K562 (cell line): Measurements from ENCODE around the gene VKORC1. TPM values are rescaled to one million over a fixed set of nuclear protein-coding genes. Genes with fewer than 3 reads are reported as not detected.

ENCODE experiments used
- ATAC-seq: fragments of 200-7000 bp; cut with Tn5 transposase; 3 replicates; pipeline ENCODE4 v1.9.1; 2020; ENCODE audit warnings: moderate library complexity
- BruUV-seq: library from RNA; stranded (reverse); fragments of 400-500 nt; replicated peaks from 2 replicates; lab custom pipeline; 2021; lab: Mats Ljungman, UMichigan
- CTCF ChIA-PET: fragments of 300-600 bp; formaldehyde crosslinking; extraction: SDS; loops from one replicate; lab custom pipeline; 2021; ENCODE audit warnings: low intra/inter-chr PET ratio; lab: Yijun Ruan, JAX
- POLR2A ChIA-PET: fragments of 300-600, 350-650 bp; sonication (Branson Sonifier 250); formaldehyde crosslinking; extraction: SDS; loops from one replicate; lab custom pipeline; 2021; ENCODE audit warnings: antibody characterized with exemption, inconsistent platforms; lab: Yijun Ruan, JAX
- DNase-seq, 4 experiments: peaks; one replicate each; pipeline versions ENCODE4 v3.0.0 to v3.0.0-alpha.2; 2011 to 2018; ENCODE audit warnings: low spot score in 3 of 4, mixed read lengths in 3 of 4; ENCODE audit errors: extremely low read depth in 1 of 4
- FAIRE-seq: peaks from 2 replicates; lab custom pipeline; 2011; peaks lifted over from hg19 to GRCh38; lab: Jason Lieb, UNC
- H2AFZ ChIP-seq: 2 replicates; pipeline ENCODE4 v1.6.0; 2011; ENCODE audit warnings: low read depth, low read length, control low read depth, inconsistent platforms
- H3K27ac ChIP-seq: fragments of 200-600 bp; 3 replicates; pipeline ENCODE4 v1.8.0; 2011; ENCODE audit warnings: low read depth, mild to moderate bottlenecking, control low read depth, inconsistent platforms, low read length, moderate library complexity, mixed read lengths; ENCODE audit errors: extremely low read depth
- H3K27me3 ChIP-seq, 2 experiments: fragments of 300-600 bp in 1 of 2; 2 replicates in 1 of 2; 3 replicates in 1 of 2; pipeline versions ENCODE4 v1.6.0 to v1.8.0; 2011; ENCODE audit warnings: inconsistent platforms in 2 of 2, low read length in 2 of 2, mild to moderate bottlenecking in 1 of 2, mixed read lengths in 1 of 2, moderate library complexity in 1 of 2; ENCODE audit not compliant: control insufficient read depth in 2 of 2, insufficient read depth in 2 of 2
- H3K36me3 ChIP-seq: fragments of 300-600 bp; 3 replicates; pipeline ENCODE4 v1.8.0; 2011; ENCODE audit warnings: mild to moderate bottlenecking, low read length, inconsistent platforms; ENCODE audit not compliant: control insufficient read depth, insufficient read depth
- H3K4me1 ChIP-seq, 2 experiments: fragments of 200-600 bp in 1 of 2; replicated peaks in 1 of 2; 2 replicates in 1 of 2; 3 replicates in 1 of 2; pipeline versions ENCODE4 v1.5.1 to v1.8.0; 2011; ENCODE audit warnings: inconsistent platforms in 2 of 2, low read length in 2 of 2, mild to moderate bottlenecking in 1 of 2, mixed read lengths in 1 of 2, moderate library complexity in 1 of 2; ENCODE audit not compliant: control insufficient read depth in 2 of 2, insufficient read depth in 2 of 2
- H3K4me2 ChIP-seq: 2 replicates; pipeline ENCODE4 v1.6.1; 2011; ENCODE audit warnings: low read length, control low read depth, inconsistent platforms, mixed read lengths; ENCODE audit not compliant: insufficient read depth
- H3K4me3 ChIP-seq: fragments of 200-600 bp; sonication (generic), shearing (Covaris generic); 2 replicates; pipeline ENCODE4 v1.5.1; 2016; ENCODE audit warnings: control low read depth, inconsistent platforms
- H3K79me2 ChIP-seq: fragments of 200-600 bp; 3 replicates; pipeline ENCODE4 v1.8.0; 2011; ENCODE audit warnings: low read length, inconsistent platforms; ENCODE audit not compliant: control insufficient read depth, insufficient read depth
- H3K9ac ChIP-seq, 2 experiments: 2 replicates each; pipeline versions ENCODE4 v1.6.0 to v1.6.1; 2011; ENCODE audit warnings: low read depth in 2 of 2, low read length in 2 of 2, control low read depth in 1 of 2, inconsistent platforms in 1 of 2, mild to moderate bottlenecking in 1 of 2, mixed read lengths in 1 of 2; ENCODE audit not compliant: insufficient read depth in 1 of 2
- H3K9me1 ChIP-seq: one replicate; pipeline ENCODE4 v1.6.0; 2011; ENCODE audit warnings: inconsistent platforms, mild to moderate bottlenecking, low read length, moderate library complexity; ENCODE audit not compliant: control insufficient read depth, insufficient read depth
- H3K9me3 ChIP-seq: replicated peaks from 2 replicates; pipeline ENCODE4 v1.5.1; 2011; ENCODE audit warnings: low read depth, low read length, inconsistent platforms; ENCODE audit not compliant: control insufficient read depth, insufficient read depth
- H4K20me1 ChIP-seq: replicated peaks from 2 replicates; pipeline ENCODE4 v1.6.1; 2011; ENCODE audit warnings: low read length, inconsistent platforms, mixed read lengths; ENCODE audit not compliant: control insufficient read depth, insufficient read depth
- ASH1L ChIP-seq: fragments of 450-650 bp; IDR thresholded peaks from 2 replicates; pipeline ENCODE4 v1.6.1; 2018; ENCODE audit warnings: borderline replicate concordance, mild to moderate bottlenecking, low read depth; ENCODE audit not compliant: partially characterized antibody
- BHLHE40 ChIP-seq: IDR thresholded peaks from 2 replicates; pipeline ENCODE4 v1.6.1; 2011; ENCODE audit warnings: low read length, improper control_type of control experiment
- CCAR2 ChIP-seq: fragments of 200-400 bp; formaldehyde crosslinking; IDR thresholded peaks from 2 replicates; pipeline ENCODE4 v1.6.1; 2017; ENCODE audit warnings: mild to moderate bottlenecking, low read depth, low read length
- CREBBP ChIP-seq: IDR thresholded peaks from one replicate; pipeline ENCODE4 v1.6.1; 2012; ENCODE audit warnings: low read depth, mild to moderate bottlenecking, control low read depth, inconsistent platforms, low read length
- MAZ ChIP-seq, 2 experiments: fragments of 450-650 bp in 1 of 2; sonication (generic) in 1 of 2; formaldehyde crosslinking; IDR thresholded peaks in 1 of 2; conservative IDR thresholded peaks in 1 of 2; 2 replicates each; pipeline versions ENCODE4 v1.4.0 to v1.5.0; 2020; ENCODE audit warnings: mild to moderate bottlenecking in 1 of 2, missing genetic modification reagents in 1 of 2
- MCM2 ChIP-seq: fragments of 450-650 bp; IDR thresholded peaks from 2 replicates; pipeline ENCODE4 v1.6.1; 2017; ENCODE audit warnings: low read depth, mild to moderate bottlenecking
- PHF8 ChIP-seq: fragments of 200-600 bp; sonication (generic); IDR thresholded peaks from 2 replicates; pipeline ENCODE4 v1.6.1; 2012; ENCODE audit warnings: mixed run types, mild to moderate bottlenecking, inconsistent platforms, low read length, moderate library complexity, borderline replicate concordance
- TCF7 ChIP-seq: sonication (generic); IDR thresholded peaks from 2 replicates; pipeline ENCODE4 v1.6.1; 2016; ENCODE audit warnings: antibody characterized with exemption, borderline replicate concordance
- ZNF224 ChIP-seq: sonication (generic); formaldehyde crosslinking; IDR thresholded peaks from 2 replicates; pipeline ENCODE4 v1.8.0; 2022; ENCODE audit warnings: mild to moderate bottlenecking, missing genetic modification reagents
- WGBS: fragments of 100-300 bp; shearing (Covaris generic); methylation state at CpG from one replicate; pipeline ENCODE4 v1.1.6; 2016; ENCODE audit warnings: low coverage, mixed read lengths; ENCODE audit not compliant: insufficient coverage; ENCODE audit errors: missing lambda C conversion rate; 5-methylcytosine and 5-hydroxymethylcytosine counted together
- in situ Hi-C: fragments of 300-500 bp; cut with MboI; formaldehyde crosslinking; loops from 4 replicates; pipeline ENCODE4 v1.15.0; 2018; ENCODE audit warnings: inconsistent platforms, mixed read lengths
- intact Hi-C: fragments of 100-400 bp; cut with micrococcal nuclease; formaldehyde crosslinking; loops from 2 replicates; pipeline ENCODE4 v1.14.2; 2022
- polyA plus RNA-seq, 8 experiments: library from polyadenylated mRNA; depleted of rRNA in 4 of 8; stranded (reverse) in 5 of 8; unstranded in 3 of 8; fragments of >200 nt; fragmentation: Nextera tagmentation in 2 of 8; fragmentation: Illumina TruSeq in 1 of 8; extraction: Ambion mirVana in 2 of 8; extraction: Trizol in 1 of 8; gene quantifications; 2 replicates each; pipeline versions ENCODE4 v1.2.1 to v1.2.3, GENCODE V29; 2011 to 2014; ENCODE audit warnings: inconsistent platforms in 1 of 8, missing spikeins in 1 of 8
- total RNA-seq, 7 experiments: library from RNA; depleted of rRNA in 6 of 7; stranded (reverse); fragments of >200 nt in 6 of 7; fragmentation: Illumina TruSeq in 2 of 7; extraction: Trizol in 2 of 7; gene quantifications; 2 replicates each; pipeline versions ENCODE4 v1.2.1 to v1.2.3, GENCODE V29; 2011 to 2021; ENCODE audit warnings: low replicate concordance in 1 of 7
- TF ChIP-seq, protein P1 (sequence below): fragments of 450-650 bp; formaldehyde crosslinking; IDR thresholded peaks from 2 replicates; pipeline ENCODE4 v1.4.0; 2022; ENCODE audit warnings: missing genetic modification characterization
- TF ChIP-seq, protein P2 (sequence below): sonication (generic); formaldehyde crosslinking; IDR thresholded peaks from 2 replicates; pipeline ENCODE4 v1.8.1; 2022; ENCODE audit warnings: missing genetic modification reagents
- TF ChIP-seq, protein P3 (sequence below): IDR thresholded peaks from 2 replicates; pipeline ENCODE4 v1.6.1; 2011; ENCODE audit warnings: borderline replicate concordance, low read depth, mild to moderate bottlenecking, moderate library complexity, low read length; ENCODE audit not compliant: insufficient read depth, poor library complexity, severe bottlenecking
- TF ChIP-seq, protein P4 (sequence below): fragments of 150-350 bp; conservative IDR thresholded peaks from 2 replicates; pipeline ENCODE4 v1.6.1; 2014; ENCODE audit warnings: low read length

VKORC1 gene
- total and polyA plus RNA-seq, 9 of the 15 experiments (the other 6 are each of a cell fraction or from before 2014, with no cell fraction given), result 30.0 to 119 (median 62.1) TPM

DNA sequence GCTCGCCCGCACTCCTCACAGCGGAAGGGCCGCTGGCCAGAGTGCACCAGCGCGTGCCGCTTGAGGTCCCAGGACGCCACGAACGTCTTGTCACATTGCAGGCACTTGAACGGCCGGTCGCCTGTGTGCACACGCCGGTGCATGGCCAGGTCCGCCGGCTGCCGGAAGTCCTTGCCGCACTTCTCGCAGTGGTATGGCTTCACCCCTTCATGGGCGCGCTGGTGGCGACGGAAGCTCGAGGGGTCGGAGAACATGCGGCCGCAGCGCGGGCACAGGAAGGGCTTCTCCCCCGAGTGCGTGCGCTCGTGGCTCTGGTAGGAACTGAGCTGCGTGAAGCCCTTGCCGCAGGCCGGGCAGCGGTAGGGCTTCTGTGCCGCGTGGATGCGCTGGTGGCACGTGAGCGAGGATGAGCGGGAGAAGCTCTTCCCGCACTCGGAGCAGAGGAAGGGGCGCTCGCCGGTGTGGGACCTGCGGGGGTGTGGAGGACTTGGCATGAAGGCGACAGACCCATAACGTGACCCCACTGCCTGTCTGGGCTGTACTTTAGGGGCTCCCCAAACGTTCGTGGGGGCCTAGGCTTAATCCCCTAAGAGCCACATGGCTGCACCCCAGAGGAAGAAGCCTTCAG, 32.7 kb downstream of the VKORC1 start:
- 97% methylated on average over 35 of the region's 54 CpGs for WGBS
- Histone ChIP-seq H3K4me2 (no peak overlapping the region), H3K4me3 (no peak overlapping the region), H3K36me3 (peaks cover 42% of the 10 kb centered on the region; the same call in 2 of the 3 replicates), H3K79me2 (peaks cover 17% of the 10 kb centered on the region; the same call in 2 of the 3 replicates), H3K9ac (no peak overlapping the region), H4K20me1 (no peaks in the 10 kb centered on the region), H3K9me1 (no peaks in the 10 kb centered on the region), H2AFZ (no peak overlapping the region), H3K27ac (no peak overlapping the region), H3K9me3 (no peaks in the 10 kb centered on the region), H3K27me3 (no peaks in the 10 kb centered on the region), H3K4me1 (peaks cover 0 to 19% of the 10 kb centered on the region in 2 experiments; a peak in 3 of 5 replicates)
- in situ Hi-C loops, result no loop called here
- ChIA-PET CTCF (no interaction called here), POLR2A (interaction anchor here (0.6 kb wide), 1 partner anchor 10 kb away, joined by 3 read pairs; no protein-coding TSS in a partner anchor)
- intact Hi-C loops, result no loop called here
- ATAC-seq (no peak), DNase-seq (no peak), FAIRE-seq (no peak)
- no TSS peak for BruUV-seq
- TF ChIP-seq PHF8, result no peak
- no peak for TF ChIP-seq TCF7
- TF ChIP-seq, protein P1, sequence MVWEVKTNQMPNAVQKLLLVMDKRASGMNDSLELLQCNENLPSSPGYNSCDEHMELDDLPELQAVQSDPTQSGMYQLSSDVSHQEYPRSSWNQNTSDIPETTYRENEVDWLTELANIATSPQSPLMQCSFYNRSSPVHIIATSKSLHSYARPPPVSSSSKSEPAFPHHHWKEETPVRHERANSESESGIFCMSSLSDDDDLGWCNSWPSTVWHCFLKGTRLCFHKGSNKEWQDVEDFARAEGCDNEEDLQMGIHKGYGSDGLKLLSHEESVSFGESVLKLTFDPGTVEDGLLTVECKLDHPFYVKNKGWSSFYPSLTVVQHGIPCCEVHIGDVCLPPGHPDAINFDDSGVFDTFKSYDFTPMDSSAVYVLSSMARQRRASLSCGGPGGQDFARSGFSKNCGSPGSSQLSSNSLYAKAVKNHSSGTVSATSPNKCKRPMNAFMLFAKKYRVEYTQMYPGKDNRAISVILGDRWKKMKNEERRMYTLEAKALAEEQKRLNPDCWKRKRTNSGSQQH, result no peak
- no peak for TF ChIP-seq MAZ (CRISPR knock-in tag; conservative IDR thresholded peaks at IDR 0.05 in 1 of 2, IDR thresholded peaks at IDR 0.05 in 1 of 2)
- TF ChIP-seq CREBBP, result no peak
- TF ChIP-seq, protein P2, sequence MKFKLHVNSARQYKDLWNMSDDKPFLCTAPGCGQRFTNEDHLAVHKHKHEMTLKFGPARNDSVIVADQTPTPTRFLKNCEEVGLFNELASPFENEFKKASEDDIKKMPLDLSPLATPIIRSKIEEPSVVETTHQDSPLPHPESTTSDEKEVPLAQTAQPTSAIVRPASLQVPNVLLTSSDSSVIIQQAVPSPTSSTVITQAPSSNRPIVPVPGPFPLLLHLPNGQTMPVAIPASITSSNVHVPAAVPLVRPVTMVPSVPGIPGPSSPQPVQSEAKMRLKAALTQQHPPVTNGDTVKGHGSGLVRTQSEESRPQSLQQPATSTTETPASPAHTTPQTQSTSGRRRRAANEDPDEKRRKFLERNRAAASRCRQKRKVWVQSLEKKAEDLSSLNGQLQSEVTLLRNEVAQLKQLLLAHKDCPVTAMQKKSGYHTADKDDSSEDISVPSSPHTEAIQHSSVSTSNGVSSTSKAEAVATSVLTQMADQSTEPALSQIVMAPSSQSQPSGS (CRISPR knock-in tag), result no peak
- no peak for TF ChIP-seq MCM2
- TF ChIP-seq, protein P3, sequence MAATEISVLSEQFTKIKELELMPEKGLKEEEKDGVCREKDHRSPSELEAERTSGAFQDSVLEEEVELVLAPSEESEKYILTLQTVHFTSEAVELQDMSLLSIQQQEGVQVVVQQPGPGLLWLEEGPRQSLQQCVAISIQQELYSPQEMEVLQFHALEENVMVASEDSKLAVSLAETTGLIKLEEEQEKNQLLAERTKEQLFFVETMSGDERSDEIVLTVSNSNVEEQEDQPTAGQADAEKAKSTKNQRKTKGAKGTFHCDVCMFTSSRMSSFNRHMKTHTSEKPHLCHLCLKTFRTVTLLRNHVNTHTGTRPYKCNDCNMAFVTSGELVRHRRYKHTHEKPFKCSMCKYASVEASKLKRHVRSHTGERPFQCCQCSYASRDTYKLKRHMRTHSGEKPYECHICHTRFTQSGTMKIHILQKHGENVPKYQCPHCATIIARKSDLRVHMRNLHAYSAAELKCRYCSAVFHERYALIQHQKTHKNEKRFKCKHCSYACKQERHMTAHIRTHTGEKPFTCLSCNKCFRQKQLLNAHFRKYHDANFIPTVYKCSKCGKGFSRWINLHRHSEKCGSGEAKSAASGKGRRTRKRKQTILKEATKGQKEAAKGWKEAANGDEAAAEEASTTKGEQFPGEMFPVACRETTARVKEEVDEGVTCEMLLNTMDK, result no peak
- no peak for TF ChIP-seq BHLHE40
- no peak for TF ChIP-seq CCAR2
- TF ChIP-seq, protein P4, sequence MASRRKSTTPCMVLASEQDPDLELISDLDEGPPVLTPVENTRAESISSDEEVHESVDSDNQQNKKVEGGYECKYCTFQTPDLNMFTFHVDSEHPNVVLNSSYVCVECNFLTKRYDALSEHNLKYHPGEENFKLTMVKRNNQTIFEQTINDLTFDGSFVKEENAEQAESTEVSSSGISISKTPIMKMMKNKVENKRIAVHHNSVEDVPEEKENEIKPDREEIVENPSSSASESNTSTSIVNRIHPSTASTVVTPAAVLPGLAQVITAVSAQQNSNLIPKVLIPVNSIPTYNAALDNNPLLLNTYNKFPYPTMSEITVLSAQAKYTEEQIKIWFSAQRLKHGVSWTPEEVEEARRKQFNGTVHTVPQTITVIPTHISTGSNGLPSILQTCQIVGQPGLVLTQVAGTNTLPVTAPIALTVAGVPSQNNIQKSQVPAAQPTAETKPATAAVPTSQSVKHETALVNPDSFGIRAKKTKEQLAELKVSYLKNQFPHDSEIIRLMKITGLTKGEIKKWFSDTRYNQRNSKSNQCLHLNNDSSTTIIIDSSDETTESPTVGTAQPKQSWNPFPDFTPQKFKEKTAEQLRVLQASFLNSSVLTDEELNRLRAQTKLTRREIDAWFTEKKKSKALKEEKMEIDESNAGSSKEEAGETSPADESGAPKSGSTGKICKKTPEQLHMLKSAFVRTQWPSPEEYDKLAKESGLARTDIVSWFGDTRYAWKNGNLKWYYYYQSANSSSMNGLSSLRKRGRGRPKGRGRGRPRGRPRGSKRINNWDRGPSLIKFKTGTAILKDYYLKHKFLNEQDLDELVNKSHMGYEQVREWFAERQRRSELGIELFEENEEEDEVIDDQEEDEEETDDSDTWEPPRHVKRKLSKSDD, result no peak
- no peak for TF ChIP-seq ASH1L
- no peak for TF ChIP-seq ZNF224 (CRISPR knock-in tag)
